H1 (cell line): Measurements from ENCODE around the gene EMP3.

Source experiments
- BCL11A ChIP-seq, 2 experiments: IDR thresholded peaks; one replicate each; pipeline ENCODE4 v1.6.1; 2011; ENCODE audit warnings: low read depth in 2 of 2, low read length in 2 of 2, mild to moderate bottlenecking in 2 of 2
- BRCA1 ChIP-seq: IDR thresholded peaks from 2 replicates; pipeline ENCODE4 v1.6.1; 2012; ENCODE audit warnings: low read depth, low read length, improper control_type of control experiment
- EP300 ChIP-seq, 2 experiments: IDR thresholded peaks; 1 replicate in 1 of 2; 2 replicates in 1 of 2; pipeline ENCODE4 v1.6.1; 2011 to 2012; ENCODE audit warnings: low read depth in 2 of 2, low read length in 2 of 2, mild to moderate bottlenecking in 2 of 2, borderline replicate concordance in 1 of 2, inconsistent platforms in 1 of 2, moderate library complexity in 1 of 2
- EZH2 ChIP-seq: fragments of 200-600 bp; sonication (generic); IDR thresholded peaks from 2 replicates; pipeline ENCODE4 v1.7.1; 2012; ENCODE audit warnings: low read depth, mild to moderate bottlenecking, moderate library complexity, low read length, inconsistent platforms; ENCODE audit not compliant: severe bottlenecking
- PHF8 ChIP-seq: fragments of 200-600 bp; sonication (generic); conservative IDR thresholded peaks from 2 replicates; pipeline ENCODE4 v1.7.1; 2012; ENCODE audit warnings: low read depth, mild to moderate bottlenecking, inconsistent platforms, low read length, moderate library complexity
- POLR2A ChIP-seq, 2 experiments: IDR thresholded peaks; 1 replicate in 1 of 2; 2 replicates in 1 of 2; pipeline ENCODE4 v1.6.1; 2011; ENCODE audit warnings: low read depth in 2 of 2, low read length in 2 of 2, mild to moderate bottlenecking in 2 of 2; ENCODE audit errors: control extremely low read depth in 1 of 2
- RBBP5 ChIP-seq: IDR thresholded peaks from 2 replicates; pipeline ENCODE4 v1.7.1; 2012; ENCODE audit warnings: low read depth, mild to moderate bottlenecking, inconsistent platforms, low read length, moderate library complexity, borderline replicate concordance
- RNF2 ChIP-seq: fragments of 200-900, 300-1000 bp; sonication (generic); IDR thresholded peaks from 2 replicates; pipeline ENCODE4 v1.7.1; 2016; ENCODE audit warnings: borderline replicate concordance, low read depth, mild to moderate bottlenecking, antibody characterized with exemption, low read length; ENCODE audit not compliant: poor library complexity, severe bottlenecking; ENCODE audit errors: missing control alignments
- RXRA ChIP-seq: IDR thresholded peaks from 2 replicates; pipeline ENCODE4 v1.6.1; 2011; ENCODE audit warnings: low read depth, mild to moderate bottlenecking, low read length, moderate library complexity; ENCODE audit not compliant: insufficient read depth
- SIN3A ChIP-seq, 2 experiments: IDR thresholded peaks in 1 of 2; conservative IDR thresholded peaks in 1 of 2; 2 replicates each; pipeline ENCODE4 v1.6.1; 2011 to 2012; ENCODE audit warnings: low read length in 2 of 2, improper control_type of control experiment in 1 of 2, low read depth in 1 of 2, mild to moderate bottlenecking in 1 of 2
- SIRT6 ChIP-seq: IDR thresholded peaks from one replicate; pipeline ENCODE4 v1.7.1; 2012; ENCODE audit warnings: low read length, inconsistent platforms
- TAF1 ChIP-seq: IDR thresholded peaks from 2 replicates; pipeline ENCODE4 v1.6.1; 2011; ENCODE audit warnings: mild to moderate bottlenecking, low read depth, low read length
- ZNF274 ChIP-seq: IDR thresholded peaks from 2 replicates; pipeline ENCODE4 v1.7.0; 2012; ENCODE audit warnings: low read length, borderline replicate concordance; ENCODE audit errors: extremely low read depth
- TF ChIP-seq, protein P1 (sequence below), 3 experiments: IDR thresholded peaks; 1 replicate in 2 of 3; 2 replicates in 1 of 3; pipeline versions ENCODE4 v1.5.1 to v1.6.1; 2011; ENCODE audit warnings: low read length in 3 of 3, mild to moderate bottlenecking in 3 of 3, inconsistent platforms in 2 of 3, low read depth in 1 of 3, moderate library complexity in 1 of 3; ENCODE audit not compliant: insufficient read depth in 1 of 3; ENCODE audit errors: control extremely low read depth in 1 of 3

DNA sequence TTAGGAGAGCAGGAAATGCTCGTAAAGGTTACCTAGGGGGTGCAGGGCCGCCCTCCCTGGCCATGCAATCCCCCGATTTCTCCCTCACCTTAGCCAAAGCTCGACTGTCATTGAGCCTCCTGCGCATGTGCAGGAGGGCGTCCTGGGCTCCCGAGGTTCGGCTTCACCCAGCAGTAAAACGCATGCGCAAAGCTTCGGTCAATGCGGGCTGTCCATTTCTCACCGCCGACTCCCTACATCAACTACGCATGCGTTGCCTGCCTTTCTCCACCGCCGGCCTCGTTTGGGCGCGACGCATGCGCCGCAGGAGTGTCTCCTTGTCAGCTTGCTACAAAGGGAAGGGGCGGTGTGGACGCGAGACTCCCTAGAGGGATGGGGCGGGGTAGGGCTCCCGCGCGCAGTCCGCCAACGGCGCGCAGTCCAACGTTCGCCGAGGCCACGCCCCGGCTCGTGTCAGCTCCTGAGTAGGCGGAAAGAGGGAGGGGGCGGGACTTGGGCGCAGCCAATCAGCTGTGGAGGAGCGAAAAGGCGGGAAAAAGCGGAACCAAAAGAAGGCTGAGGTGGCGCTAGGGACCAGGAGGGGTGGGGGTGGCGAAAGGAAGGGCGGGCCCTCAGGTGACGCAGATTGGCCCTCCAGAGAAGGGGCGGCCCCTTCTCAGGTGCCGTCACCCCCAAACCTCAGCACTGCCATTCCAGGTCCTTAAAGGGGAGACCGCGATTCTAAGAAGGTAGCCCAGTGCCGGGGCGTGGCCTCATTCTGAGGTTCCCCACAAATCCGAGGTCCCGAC, 38.7 kb downstream of the EMP3 start, which contains the start of the genes SYNGR4 and TMEM143:
- TF ChIP-seq PHF8 (no peak; the same call in 1 of the 2 replicates), TAF1 (0 out of 2 replicates have a peak, but pooled peaks have one; percentile 42), SIN3A (conservative IDR thresholded peaks at IDR 0.05 in 1 of 2, IDR thresholded peaks at IDR 0.05 in 1 of 2; ENCODE audit: low read depth in 1 of 2, low read length in 2 of 2) (no peak), RNF2 (no peak), ZNF274 (no peak), RXRA (no peak), BRCA1 (0 out of 2 replicates have a peak, but pooled peaks have one; percentile 30), SIRT6 (no peak), EP300 (IDR thresholded peaks at IDR 0.05; ENCODE audit: borderline replicate concordance in 1 of 2, low read depth in 2 of 2, low read length in 2 of 2) (no peak), POLR2A (IDR thresholded peaks at IDR 0.05; ENCODE audit: control extremely low read depth in 1 of 2, low read depth in 2 of 2, low read length in 2 of 2) (peak in 1 of 2 experiments; percentile 27; a peak in 2 of 3 replicates), BCL11A (IDR thresholded peaks at IDR 0.05; ENCODE audit: low read depth in 2 of 2, low read length in 2 of 2) (no peak), RBBP5 (no peak), EZH2 (no peak)
- TF ChIP-seq, protein P1, sequence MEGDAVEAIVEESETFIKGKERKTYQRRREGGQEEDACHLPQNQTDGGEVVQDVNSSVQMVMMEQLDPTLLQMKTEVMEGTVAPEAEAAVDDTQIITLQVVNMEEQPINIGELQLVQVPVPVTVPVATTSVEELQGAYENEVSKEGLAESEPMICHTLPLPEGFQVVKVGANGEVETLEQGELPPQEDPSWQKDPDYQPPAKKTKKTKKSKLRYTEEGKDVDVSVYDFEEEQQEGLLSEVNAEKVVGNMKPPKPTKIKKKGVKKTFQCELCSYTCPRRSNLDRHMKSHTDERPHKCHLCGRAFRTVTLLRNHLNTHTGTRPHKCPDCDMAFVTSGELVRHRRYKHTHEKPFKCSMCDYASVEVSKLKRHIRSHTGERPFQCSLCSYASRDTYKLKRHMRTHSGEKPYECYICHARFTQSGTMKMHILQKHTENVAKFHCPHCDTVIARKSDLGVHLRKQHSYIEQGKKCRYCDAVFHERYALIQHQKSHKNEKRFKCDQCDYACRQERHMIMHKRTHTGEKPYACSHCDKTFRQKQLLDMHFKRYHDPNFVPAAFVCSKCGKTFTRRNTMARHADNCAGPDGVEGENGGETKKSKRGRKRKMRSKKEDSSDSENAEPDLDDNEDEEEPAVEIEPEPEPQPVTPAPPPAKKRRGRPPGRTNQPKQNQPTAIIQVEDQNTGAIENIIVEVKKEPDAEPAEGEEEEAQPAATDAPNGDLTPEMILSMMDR (IDR thresholded peaks at IDR 0.05; ENCODE audit: control extremely low read depth in 1 of 3, insufficient read depth in 1 of 3, low read depth in 1 of 3, low read length in 3 of 3), result peak in 1 of 3 experiments; percentile 8; a peak in 1 of 4 replicates
